Measurements from ENCODE around the gene RPS26.

The RPS26 gene

GRCh38 chr12:56078931-56079722 lies 37.4 kb downstream of the RPS26 start:
- peak; percentile 83 for DNase-seq

GRCh38 chr12:56079723-56080555 lies 38.2 kb downstream of the RPS26 start, which contains the start of gene ERBB3:
TSS of gene ERBB3 (plus strand) at chr12:56080165. CDS start at chr12:56080301, 136 bp downstream.
- peak; percentile 90 for DNase-seq

DNA sequence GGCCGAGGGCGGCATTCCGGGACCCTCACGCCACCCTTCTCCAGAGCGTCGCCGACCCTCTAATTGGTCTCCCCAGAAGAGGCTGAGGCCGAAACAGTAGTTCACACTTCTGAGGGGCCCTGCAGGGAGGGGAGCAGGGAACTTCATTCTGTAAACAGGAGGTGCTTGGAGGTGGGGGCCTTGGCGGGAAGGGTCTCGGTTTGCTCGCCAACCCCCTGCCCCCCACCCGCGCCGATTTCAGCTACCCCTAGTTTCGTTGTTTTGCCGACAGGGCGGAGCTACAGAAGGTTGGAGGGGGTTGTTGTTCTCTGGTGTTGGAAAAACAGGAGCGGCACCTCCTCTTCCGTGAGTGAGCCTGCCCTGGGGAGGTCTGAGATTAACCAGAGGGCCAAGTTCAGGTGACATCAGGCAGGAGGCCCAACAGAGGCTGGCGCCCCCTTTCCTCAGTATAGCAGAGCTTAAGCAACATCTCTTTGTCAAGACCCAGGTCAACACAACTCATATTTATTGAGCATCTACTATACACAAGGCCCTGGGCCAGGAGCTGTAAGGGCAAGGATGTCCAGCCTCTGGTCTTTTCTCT lies 38.9 kb downstream of the RPS26 start:
- no peak for DNase-seq

DNA sequence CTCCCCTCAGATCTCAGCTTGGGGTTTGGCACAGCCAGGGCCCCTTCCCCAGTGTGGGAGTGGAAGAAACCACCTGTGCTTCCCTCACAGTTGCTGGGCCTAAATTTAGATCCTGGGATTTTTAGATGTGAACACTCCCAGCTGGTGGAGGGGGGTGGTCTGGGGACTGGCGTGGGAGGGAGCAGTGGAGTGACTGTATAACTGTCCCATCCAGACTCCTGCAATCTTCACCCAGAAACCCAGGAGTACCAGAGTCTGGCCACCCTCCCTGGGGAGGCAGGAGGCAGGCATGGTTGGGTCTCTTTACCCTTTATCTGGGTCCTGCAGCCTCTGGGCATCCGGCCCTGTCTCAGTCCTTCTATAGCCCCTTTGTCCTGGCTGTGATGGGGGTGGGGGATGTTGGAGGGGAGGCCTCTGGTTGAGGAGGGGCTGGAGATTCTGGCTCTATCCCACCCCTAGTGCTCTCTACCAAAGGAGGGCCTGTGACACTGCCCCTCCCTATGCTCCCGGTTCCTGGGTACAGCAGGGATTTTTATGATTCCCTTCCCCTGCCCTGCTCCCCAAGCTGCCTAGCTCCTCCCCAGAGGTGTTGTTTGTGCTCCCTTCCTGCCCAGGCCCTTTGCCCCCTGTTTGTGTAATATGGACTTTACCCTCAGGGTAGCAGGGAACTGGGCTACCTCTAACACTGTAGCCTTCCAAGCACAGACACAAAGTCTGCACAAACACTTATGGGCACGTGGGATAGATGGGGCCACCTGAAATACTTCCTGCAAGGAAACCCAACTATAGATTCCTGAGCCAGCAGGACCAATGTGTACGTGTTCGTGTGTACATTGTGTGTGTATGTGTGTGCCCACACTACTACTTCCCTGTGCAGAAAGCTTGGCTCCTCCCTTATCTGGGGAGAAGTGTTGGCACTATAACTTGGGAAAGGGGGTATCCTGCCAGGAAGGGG lies 40.0 kb downstream of the RPS26 start:
- DNase-seq, result no peak

GRCh38 chr12:56082382-56082781 lies 40.7 kb downstream of the RPS26 start:
- no peak for DNase-seq

DNA sequence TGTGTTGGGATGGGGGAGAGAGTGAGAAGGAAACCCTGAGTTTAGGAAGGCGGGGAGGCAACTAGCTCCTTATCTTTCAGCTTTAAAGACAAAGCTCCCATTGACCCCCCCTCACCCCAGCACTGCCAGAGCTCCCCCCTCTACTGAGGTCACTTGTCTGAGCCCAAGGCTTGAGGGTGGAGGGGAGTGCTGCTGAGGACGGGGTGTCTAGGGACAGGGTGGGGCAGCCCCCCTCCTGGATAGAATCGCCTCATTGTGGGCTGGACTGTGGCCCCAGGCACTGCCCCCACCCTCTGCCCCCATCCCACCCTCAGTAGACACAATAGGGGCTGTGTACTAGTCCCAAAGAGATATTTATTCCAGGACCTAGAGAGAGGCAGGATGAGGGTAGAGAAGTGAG lies 41.2 kb downstream of the RPS26 start:
- no peak for DNase-seq

GRCh38 chr12:56084958-56085543 lies 43.3 kb downstream of the RPS26 start:
- peak; percentile 65 for DNase-seq

GRCh38 chr12:56086096-56086495 lies 44.4 kb downstream of the RPS26 start:
- no peak for DNase-seq

DNA sequence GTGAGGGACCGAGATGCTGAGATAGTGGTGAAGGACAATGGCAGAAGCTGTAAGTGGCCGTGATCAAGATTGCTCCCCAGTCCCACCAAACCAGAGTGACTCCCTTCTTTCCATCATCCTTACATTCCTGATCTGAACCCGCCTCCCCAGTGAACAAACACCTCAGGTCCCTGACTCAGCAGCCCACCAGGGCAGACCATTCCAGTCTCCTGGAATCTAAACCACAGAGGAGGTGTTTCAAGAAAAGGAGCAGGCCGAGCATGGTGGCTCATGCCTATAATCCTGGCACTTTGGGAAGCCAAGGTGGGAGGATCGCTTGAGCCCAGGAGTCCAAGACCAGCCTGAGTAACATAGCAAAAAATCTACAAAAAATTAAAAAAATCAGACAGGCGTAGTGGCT lies 44.9 kb downstream of the RPS26 start:
- DNase-seq, result no peak

DNA sequence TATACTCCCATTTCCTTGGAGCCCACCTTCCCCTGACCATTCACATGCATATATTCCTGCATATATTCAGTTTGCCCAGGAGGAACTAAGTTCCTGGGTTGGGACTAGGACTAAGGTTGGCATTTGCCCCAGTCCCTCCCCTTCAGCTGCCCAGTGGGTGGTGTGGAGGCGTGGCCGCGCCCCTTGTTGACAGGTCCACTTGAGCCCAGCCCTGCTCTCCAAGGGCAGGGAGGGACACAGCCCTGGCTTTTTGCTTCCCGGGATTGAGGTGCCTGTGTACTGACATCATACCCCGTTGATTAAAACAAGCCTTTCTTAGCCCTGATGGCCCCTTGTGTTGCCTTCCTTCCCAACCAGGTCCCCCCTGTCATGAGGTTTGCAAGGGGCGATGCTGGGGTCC lies 45.5 kb downstream of the RPS26 start:
- DNase-seq, result no peak

Measured in activated effector memory CD4-positive, alpha-beta T cell treated with anti-CD3 and anti-CD28 coated beads, Interleukin-2, amount 50 U/mL, for 16 hours (primary cell).